ACHN (cell line): ENCODE data around the gene ZBTB7C.
A peak's percentile ranks its signal among the peaks of the same experiment; 100 is the strongest.

ENCODE experiments used
- DNase-seq: peaks from one replicate; pipeline ENCODE4 v3.0.0-alpha.2; 2015
- in situ Hi-C: cut with HindIII; loops from 2 replicates; pipeline ENCODE4 v1.10.0; 2017; ENCODE audit warnings: low sequenced_read_pairs, low pct_ligation_motif_present, low pct_unique_long_range_greater_than_20kb

The ZBTB7C gene

DNA sequence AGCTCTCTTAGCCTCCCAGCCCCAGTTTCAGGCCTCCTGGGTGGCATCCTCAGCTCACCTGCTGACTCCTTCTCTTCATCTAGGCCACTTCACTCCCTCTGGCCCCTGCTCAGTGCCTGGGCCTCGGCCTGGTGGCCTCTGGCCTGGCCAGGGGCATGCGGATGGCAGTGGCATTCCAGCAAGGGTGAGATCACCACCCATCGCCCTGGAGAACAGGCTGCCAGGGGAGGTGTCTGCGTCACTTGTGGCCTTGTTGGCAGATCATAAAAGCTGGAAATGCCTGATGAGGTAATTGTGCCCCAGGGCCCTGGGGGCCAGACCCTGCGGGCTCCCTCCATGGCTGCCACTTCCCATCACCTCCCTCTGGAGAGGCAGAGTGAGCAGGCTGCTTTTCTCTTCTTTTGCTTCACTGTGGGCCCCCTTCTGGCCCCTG, 406.2 kb downstream of the ZBTB7C start:
- DNase-seq = peak; percentile 90
- in situ Hi-C loops = no loop called here

DNA sequence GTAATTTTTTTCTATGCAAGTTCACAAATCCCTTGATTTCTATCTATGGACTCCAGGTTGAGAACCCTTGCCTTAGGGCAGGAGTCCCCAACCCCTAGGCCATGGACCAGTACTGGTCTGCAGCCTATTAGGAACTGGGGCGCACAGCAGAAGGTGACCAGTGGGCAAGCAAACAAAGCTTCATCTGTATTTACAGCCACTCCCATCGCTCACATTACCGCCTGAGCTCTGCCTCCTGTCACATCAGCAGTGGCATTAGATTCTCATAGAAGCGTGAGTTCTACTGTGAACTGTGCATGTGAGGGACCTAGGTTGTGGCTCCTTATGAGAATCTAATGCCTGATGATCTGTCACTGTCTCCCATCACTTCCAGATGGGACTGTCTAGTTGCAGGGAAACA, 408.5 kb downstream of the ZBTB7C start:
- in situ Hi-C loops = no loop called here
- DNase-seq = no peak

GRCh38 chr18:47999801-48000248, 409.4 kb downstream of the ZBTB7C start:
- in situ Hi-C loops = no loop called here
- no peak for DNase-seq

DNA sequence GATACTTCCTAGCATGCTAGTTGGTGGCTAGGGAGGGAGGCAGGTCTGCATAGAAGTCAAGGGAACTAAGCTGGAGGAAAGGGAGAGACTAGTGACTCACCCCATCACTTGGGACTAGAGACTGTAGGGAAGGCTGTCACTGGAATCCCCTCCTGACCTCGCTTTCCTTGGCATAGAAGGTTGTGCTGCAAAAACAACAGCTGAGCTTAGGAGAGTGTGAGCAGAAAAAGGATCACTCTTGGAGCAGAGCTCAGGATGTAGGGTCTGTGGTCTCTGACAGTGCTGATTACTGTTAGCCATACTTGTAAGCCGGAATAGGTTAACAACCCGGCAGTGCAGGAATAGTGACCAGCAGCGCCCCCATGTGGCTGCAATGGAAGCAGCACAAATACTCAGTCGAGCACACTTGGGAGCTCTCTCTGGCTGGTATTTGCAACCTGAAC, 411.8 kb downstream of the ZBTB7C start:
- in situ Hi-C loops = no loop called here
- DNase-seq = peak; percentile 6

GRCh38 chr18:47996091-47996541, 413.1 kb downstream of the ZBTB7C start:
- no peak for DNase-seq
- in situ Hi-C loops = no loop called here

GRCh38 chr18:47995654-47996053, 413.5 kb downstream of the ZBTB7C start:
- DNase-seq = no peak

DNA sequence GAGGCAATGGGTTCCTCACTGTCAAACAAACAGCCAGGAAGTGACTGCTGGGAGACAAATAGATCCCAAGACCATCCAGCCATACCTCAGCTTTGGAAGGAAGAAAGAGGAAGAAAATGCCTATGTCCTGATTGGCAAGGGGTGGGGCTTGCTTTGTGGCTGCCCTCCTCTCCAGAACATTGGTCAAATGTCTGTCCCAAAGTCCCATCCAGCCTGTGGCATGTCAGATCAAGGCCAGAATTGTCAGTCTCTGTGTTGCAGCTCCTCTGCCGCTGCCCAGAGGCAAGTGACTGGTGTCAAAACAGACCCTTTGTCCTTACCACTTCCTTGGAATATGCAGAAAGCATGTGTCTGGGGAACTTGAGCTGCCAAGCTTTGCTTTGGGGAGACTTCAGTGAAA, 415.8 kb downstream of the ZBTB7C start:
- DNase-seq = no peak
- in situ Hi-C loops = no loop called here

More at GRCh38 chr18:47995654-47996053, 413.5 kb downstream of the ZBTB7C start:
- in situ Hi-C loops = no loop called here

DNA sequence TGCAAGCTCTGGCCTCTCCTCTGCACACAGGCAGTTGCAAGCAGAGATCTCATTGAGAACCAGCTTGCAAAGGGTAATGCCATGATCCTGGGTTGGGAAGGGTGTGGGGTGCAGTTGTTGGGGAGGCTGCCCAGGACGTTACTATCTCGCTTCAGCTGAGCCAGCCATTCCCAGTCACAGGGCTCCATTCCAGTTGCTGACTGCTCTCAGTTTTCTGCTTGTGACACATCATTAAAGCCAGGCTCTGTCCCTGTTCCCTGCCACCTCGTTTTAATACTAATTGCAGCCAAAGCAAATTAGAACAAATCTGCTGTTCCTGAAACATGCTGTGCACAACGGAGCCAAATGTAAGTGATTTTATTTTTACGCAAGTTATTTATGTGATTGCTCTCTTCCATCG, 416.2 kb downstream of the ZBTB7C start:
- in situ Hi-C loops = no loop called here
- no peak for DNase-seq

- in situ Hi-C loops = no loop called here
- DNase-seq = no peak
These were observed 416.9 kb downstream of the ZBTB7C start for GRCh38 chr18:47992266-47992665.

- DNase-seq = no peak
- in situ Hi-C loops = no loop called here
These were observed 418.2 kb downstream of the ZBTB7C start for GRCh38 chr18:47990981-47991380.

DNA sequence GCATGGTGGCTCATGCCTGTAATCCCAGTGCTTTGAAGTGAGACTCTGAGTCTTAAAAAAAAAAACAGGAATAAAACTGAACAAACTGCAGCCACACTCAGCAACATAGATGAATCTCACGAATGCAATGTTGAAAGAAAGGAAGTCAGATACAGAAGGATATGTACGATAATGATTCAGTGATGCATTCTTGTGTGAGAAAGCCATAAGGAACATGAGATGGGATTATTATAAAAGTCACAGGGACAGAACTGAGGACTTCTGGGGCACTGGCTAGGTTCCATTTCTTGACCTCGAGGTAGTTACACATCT, 421.8 kb downstream of the ZBTB7C start:
- no peak for DNase-seq

DNA sequence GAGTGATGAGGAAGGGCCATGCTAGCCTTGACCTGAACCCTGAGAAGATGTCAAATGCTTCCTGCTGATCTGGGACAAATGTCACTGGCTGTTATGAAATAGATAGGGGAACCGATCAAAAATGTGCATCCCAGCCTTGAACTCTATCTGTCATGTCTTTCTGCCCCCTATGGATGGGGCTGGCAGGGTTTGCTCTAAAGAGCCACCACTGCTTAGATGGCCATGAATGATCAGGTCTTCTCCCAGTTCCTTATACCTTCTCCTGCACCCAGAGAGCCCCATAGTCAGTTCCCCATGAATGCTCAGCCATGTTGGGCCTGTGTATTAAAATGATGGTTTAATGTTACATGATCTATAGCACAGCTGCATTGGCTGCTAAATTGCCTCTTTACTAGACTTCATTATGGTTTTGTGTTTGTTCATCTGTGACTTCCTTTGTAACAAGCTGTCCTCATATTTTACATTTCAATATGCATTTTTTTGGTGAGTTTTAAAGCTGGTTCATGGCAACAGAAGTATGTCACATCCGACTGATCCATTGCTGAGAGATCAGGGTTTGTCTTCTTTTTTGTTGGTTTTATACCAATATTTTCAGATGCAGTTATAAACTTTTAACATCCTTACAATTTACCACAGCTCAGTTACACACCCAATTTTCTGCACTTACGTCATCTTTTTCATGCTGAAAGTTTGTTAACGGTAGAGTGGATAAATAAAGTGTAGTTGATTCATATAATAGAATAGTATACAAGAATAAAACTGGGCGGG, 422.4 kb downstream of the ZBTB7C start:
- DNase-seq = no peak
- in situ Hi-C loops = no loop called here

More for the DNA sequence above, 421.8 kb downstream of the ZBTB7C start:
- in situ Hi-C loops = no loop called here

DNA sequence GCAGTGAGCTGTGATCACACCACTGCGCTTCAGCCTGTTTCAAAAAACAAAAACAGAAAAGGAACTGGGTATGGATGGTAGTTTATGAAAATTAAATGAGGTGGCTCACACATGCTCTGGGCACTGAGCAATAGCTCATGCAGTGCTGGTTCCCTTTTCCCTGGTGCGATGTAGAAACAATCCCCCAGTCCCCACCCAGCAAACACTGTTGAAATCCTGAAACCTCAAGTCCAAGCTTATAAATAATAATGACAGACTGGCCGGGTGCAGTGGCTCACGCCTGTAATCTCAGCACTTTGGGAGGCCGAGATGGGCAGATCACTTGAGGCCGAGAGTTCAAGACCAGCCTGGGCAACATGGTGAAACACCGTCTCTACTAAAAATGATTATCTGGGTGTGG, 423.3 kb downstream of the ZBTB7C start:
- in situ Hi-C loops = no loop called here
- DNase-seq = no peak

DNA sequence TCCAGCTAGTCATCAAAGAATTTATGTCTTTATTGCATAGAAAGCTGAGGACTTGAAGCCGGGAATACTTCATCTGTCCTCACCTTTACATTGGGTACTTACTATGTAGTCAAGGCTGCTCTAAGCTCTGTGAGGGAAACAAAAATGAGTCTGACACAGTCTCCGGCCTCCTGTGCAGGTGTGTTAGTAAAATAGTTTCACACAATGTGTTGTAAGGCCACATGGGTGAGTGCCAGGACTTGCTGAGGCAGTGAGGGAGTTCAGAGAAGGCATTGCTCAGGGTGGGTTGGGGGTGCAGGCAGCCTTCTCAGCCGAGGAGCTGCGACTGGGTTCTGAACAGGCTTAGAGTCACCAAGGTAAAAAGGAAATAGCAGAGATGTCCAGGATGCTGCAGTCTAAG, 424.2 kb downstream of the ZBTB7C start:
- in situ Hi-C loops = no loop called here
- DNase-seq = no peak

DNA sequence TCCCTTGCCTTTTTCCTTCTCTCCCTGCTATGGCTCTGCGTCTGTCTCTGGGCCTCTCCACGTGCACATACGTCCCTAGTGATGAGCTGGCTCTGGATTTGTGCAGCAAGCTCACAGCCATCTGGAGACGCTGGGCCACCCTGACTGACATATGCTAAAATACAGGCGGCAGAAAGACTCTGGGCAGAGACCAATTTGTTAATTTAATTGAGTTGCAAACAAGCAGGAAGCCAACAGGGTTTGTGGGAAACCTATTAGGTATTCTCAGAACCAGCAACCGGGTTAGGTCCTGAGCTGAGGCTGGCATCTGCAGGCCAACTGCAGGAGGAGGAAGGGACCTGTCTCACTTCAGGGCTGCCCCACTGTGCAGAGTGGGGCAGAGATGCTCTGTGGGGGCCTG, 425.2 kb downstream of the ZBTB7C start:
- DNase-seq = no peak
- in situ Hi-C loops = no loop called here

DNA sequence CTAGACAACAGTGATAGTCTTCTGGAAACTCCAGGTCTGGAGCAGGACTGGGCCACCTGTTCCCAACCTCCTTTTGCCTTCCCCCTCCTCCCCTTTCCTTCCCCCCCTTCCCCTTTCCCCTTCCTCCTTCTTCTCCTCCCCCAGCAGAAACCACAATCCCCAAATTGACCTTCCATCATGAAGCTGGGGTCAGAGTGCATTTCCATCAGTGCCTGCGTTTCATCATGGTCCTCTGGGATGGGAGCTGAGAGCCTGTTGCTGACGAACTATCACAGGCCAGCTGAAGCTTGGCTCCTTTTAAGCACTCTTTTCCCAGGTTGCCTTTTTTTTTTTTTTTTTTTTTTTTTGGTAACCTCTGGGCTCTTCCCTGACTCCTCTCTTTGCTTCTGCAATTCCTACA, 426.1 kb downstream of the ZBTB7C start:
- DNase-seq = no peak
- in situ Hi-C loops = no loop called here

DNA sequence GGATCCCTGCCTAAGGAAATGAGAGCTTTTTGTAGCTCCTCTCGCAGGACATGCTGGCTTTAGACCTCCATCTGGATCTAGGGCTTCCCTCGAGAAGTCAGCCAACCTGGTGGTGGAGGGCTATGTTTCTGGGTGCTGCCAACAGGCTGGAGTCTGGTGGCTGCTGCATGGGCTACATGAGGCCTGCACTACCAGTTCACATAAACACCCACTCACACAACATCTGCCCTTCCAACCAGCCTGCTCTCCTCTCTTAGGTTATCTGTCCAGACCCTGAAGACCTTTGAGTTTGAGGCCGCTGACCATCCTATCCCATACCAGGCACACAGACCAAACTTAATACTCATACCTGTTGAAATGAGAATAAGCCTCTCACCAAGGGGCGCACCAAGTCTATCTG, 427.4 kb downstream of the ZBTB7C start:
- DNase-seq = no peak
- in situ Hi-C loops = no loop called here

- DNase-seq = no peak
- in situ Hi-C loops = no loop called here
These were observed 427.9 kb downstream of the ZBTB7C start for GRCh38 chr18:47981320-47981719.

DNA sequence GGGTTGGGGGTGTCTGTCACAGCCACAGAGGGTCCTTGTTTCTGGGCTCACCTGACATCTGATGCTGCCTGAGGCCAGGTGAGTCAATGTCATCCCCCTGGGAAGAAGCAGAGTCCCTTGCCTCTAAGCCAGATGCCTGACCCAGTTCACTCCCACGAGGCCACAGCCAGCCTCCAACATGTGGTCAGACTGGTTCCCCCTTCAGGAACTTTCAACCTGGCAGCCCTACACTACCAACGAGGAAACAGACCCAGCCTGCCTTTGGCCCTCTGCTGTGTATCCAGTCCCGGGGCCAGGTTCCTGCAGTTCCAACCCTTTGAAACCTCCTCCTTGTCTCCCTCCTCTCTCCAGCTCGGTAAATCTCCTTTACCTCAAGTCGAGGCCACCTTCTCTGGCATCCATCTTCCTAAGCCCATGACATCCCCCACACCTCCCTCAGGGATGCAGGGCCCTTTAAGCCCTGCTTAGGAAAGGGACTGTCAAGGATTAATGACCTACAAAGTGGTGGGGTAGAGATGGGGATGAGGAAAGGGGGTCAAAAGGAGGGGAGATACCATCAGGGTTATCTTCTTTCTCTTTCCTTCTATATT, 429.5 kb downstream of the ZBTB7C start:
- in situ Hi-C loops = no loop called here
- DNase-seq = no peak

DNA sequence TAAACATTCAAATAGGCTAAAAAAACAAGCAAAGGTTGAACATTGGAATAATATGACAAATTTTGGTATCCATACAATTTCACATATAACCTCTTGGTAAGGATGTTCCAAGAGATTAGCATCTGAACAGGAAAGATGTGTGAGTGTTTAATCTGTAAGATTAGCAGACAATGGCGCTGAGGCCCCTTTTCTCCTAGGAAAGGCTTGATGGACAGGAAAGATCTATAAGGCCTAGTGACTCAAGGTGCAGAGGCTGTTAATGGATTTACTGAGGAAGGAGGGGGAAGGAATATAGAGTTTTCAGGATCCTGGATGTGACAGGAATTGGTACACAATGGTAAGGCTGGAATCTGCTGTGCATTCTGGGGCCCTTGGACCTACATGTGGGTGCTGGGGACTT, 430.6 kb downstream of the ZBTB7C start:
- no peak for DNase-seq
- in situ Hi-C loops = no loop called here
